Fibroblast of lung (primary cell): ENCODE measurements around the gene CD6.

Experiments used
- EZH2 ChIP-seq: IDR thresholded peaks from 2 replicates; pipeline ENCODE4 v1.5.1; 2012; ENCODE audit warnings: low read length, control low read depth, mild to moderate bottlenecking; ENCODE audit errors: missing control alignments
- TF ChIP-seq, protein P1 (sequence below), 2 donors: IDR thresholded peaks in 1 of 2; conservative IDR thresholded peaks in 1 of 2; 1 replicate in 1 of 2; 2 replicates in 1 of 2; pipeline ENCODE4 v1.5.1; 2011 to 2012; ENCODE audit warnings: low read length in 2 of 2, control low read depth in 1 of 2, inconsistent platforms in 1 of 2, low read depth in 1 of 2, mild to moderate bottlenecking in 1 of 2

DNA sequence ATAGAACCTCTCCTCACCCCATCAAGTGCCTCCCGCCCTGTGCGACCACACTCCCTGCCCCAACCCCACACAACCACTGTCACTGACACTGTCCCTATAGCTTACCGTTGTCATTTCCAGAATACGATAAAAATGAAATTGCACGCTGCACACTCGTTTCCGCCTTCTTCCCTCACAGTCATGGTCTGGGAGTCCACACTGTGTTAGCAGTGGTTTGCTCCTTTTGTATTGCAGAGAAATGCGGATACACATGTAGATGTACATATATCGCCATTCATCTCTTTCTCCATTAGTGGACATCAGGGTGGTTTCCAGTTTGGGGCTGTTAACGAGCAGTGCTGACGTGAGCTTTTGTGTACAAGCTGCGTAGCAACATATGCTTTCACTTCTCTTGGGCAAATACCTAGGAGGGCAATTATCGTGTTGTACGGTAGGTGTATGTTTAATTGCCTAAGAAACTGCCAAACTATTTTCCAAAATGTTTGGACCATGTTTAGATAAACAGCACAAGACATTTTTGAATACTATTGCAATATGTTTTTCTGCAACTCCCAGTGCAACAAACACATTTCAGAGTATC, 71.6 kb downstream of the CD6 start:
- TF ChIP-seq, protein P1, sequence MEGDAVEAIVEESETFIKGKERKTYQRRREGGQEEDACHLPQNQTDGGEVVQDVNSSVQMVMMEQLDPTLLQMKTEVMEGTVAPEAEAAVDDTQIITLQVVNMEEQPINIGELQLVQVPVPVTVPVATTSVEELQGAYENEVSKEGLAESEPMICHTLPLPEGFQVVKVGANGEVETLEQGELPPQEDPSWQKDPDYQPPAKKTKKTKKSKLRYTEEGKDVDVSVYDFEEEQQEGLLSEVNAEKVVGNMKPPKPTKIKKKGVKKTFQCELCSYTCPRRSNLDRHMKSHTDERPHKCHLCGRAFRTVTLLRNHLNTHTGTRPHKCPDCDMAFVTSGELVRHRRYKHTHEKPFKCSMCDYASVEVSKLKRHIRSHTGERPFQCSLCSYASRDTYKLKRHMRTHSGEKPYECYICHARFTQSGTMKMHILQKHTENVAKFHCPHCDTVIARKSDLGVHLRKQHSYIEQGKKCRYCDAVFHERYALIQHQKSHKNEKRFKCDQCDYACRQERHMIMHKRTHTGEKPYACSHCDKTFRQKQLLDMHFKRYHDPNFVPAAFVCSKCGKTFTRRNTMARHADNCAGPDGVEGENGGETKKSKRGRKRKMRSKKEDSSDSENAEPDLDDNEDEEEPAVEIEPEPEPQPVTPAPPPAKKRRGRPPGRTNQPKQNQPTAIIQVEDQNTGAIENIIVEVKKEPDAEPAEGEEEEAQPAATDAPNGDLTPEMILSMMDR (conservative IDR thresholded peaks at IDR 0.05 in 1 of 2, IDR thresholded peaks at IDR 0.05 in 1 of 2; ENCODE audit: low read depth in 1 of 2, low read length in 2 of 2): no peak
- no peak for TF ChIP-seq EZH2
